Measurements from ENCODE around the gene NCLN. TPM values are rescaled to one million over a fixed set of nuclear protein-coding genes. Genes with fewer than 3 reads are reported as not detected.
"Not testable (repeated sequence)": the region's sequence is repeated elsewhere in the genome, so short reads cannot be mapped to it uniquely, and the experiment has no call there.

Gene NCLN
- polyA plus RNA-seq, 3 donors, result 28.6 to 60.9 (median 34.5) TPM

- no peaks in the 10 kb centered on the region for H3K4me1 Mint-ChIP-seq
- Histone ChIP-seq H3K4me1 (ENCODE audit: control insufficient read depth in 1 of 2, insufficient read depth in 2 of 2, low read length in 2 of 2) (no peaks in the 10 kb centered on the region), H3K4me2 (replicated peaks; ENCODE audit: extremely low read depth, low read length, poor library complexity, severe bottlenecking) (no peak overlapping the region), H3K27ac (ENCODE audit: low read depth in 1 of 2, low read length in 2 of 2) (no peak overlapping the region), H3K36me3 (replicated peaks in 1 of 2; ENCODE audit: control insufficient read depth in 1 of 2, insufficient read depth in 2 of 2, low read length in 2 of 2) (peaks cover 64 to 84% of the 10 kb centered on the region in 2 donors), H3K9ac (ENCODE audit: insufficient read depth, low read length, poor library complexity, severe bottlenecking) (no peak overlapping the region), H2AFZ (ENCODE audit: insufficient read depth, low read depth, low read length, poor library complexity, severe bottlenecking) (no peak overlapping the region), H3K27me3 (ENCODE audit: control insufficient read depth in 2 of 2, insufficient read depth in 2 of 2, low read length in 2 of 2) (no peaks in the 10 kb centered on the region), H3K9me3 (replicated peaks in 1 of 2; ENCODE audit: control insufficient read depth in 1 of 2, insufficient read depth in 1 of 2, low read length in 2 of 2) (no peaks in the 10 kb centered on the region), H3K4me3 (replicated peaks in 1 of 3; ENCODE audit: low read depth in 2 of 3, low read length in 3 of 3) (no peak overlapping the region), H3K79me2 (ENCODE audit: insufficient read depth, low read length) (no peaks in the 10 kb centered on the region), H4K20me1 (ENCODE audit: insufficient read depth, low read length) (no peaks in the 10 kb centered on the region)
- H3K9me3 Mint-ChIP-seq, result no peaks in the 10 kb centered on the region
- no peaks in the 10 kb centered on the region for H3K27me3 Mint-ChIP-seq (ENCODE audit: low read depth in 3 of 3)
- peak overlapping the region in 1 of 7 donors; percentile 73 for H3K27ac Mint-ChIP-seq
- no peak for DNase-seq
- TF ChIP-seq CTCF (IDR thresholded peaks at IDR 0.05), result no peak
- H3K4me3 Mint-ChIP-seq, result no peak overlapping the region
- WGBS (ENCODE audit: insufficient coverage), result 99% methylated on average over 11 of the region's 14 CpGs
- intact Hi-C loops (cut with micrococcal nuclease), result no loop called here
- peaks cover 46 to 80% of the 10 kb centered on the region in 2 donors for H3K36me3 Mint-ChIP-seq
These were observed 16.2 kb downstream of the NCLN start for GRCh38 chr19:3201911-3202310.

- intact Hi-C loops (cut with micrococcal nuclease), result no loop called here
- Histone ChIP-seq H3K4me2 (replicated peaks; ENCODE audit: extremely low read depth, low read length, poor library complexity, severe bottlenecking) (no peak overlapping the region), H4K20me1 (ENCODE audit: insufficient read depth, low read length) (no peaks in the 10 kb centered on the region), H3K27me3 (ENCODE audit: control insufficient read depth in 2 of 2, insufficient read depth in 2 of 2, low read length in 2 of 2) (no peaks in the 10 kb centered on the region), H3K4me3 (replicated peaks in 1 of 3; ENCODE audit: low read depth in 2 of 3, low read length in 3 of 3) (no peak overlapping the region), H3K79me2 (ENCODE audit: insufficient read depth, low read length) (no peaks in the 10 kb centered on the region), H3K36me3 (replicated peaks in 1 of 2; ENCODE audit: control insufficient read depth in 1 of 2, insufficient read depth in 2 of 2, low read length in 2 of 2) (peaks cover 66 to 84% of the 10 kb centered on the region in 2 donors), H3K4me1 (ENCODE audit: control insufficient read depth in 1 of 2, insufficient read depth in 2 of 2, low read length in 2 of 2) (no peaks in the 10 kb centered on the region), H3K9ac (ENCODE audit: insufficient read depth, low read length, poor library complexity, severe bottlenecking) (no peak overlapping the region), H3K27ac (ENCODE audit: low read depth in 1 of 2, low read length in 2 of 2) (no peak overlapping the region), H2AFZ (ENCODE audit: insufficient read depth, low read depth, low read length, poor library complexity, severe bottlenecking) (no peak overlapping the region), H3K9me3 (replicated peaks in 1 of 2; ENCODE audit: control insufficient read depth in 1 of 2, insufficient read depth in 1 of 2, low read length in 2 of 2) (no peaks in the 10 kb centered on the region)
- Mint-ChIP-seq H3K27ac (no peak overlapping the region), H3K4me1 (no peaks in the 10 kb centered on the region), H3K9me3 (no peaks in the 10 kb centered on the region), H3K27me3 (ENCODE audit: low read depth in 3 of 3) (no peaks in the 10 kb centered on the region), H3K4me3 (no peak overlapping the region), H3K36me3 (peaks cover 44 to 80% of the 10 kb centered on the region in 2 donors)
- no peak for DNase-seq
- WGBS (ENCODE audit: insufficient coverage), result 96% methylated on average over 11 of the region's 12 CpGs
- no peak for TF ChIP-seq CTCF (IDR thresholded peaks at IDR 0.05)
These were observed 16.6 kb downstream of the NCLN start for GRCh38 chr19:3202346-3202745.

- intact Hi-C loops (cut with micrococcal nuclease); H3K4me3 Mint-ChIP-seq; H3K79me2 ChIP-seq (ENCODE audit: insufficient read depth, low read length); H3K27me3 ChIP-seq (ENCODE audit: control insufficient read depth in 2 of 2, insufficient read depth in 2 of 2, low read length in 2 of 2); H3K4me1 Mint-ChIP-seq; H4K20me1 ChIP-seq (ENCODE audit: insufficient read depth, low read length); H3K4me1 ChIP-seq (ENCODE audit: control insufficient read depth in 1 of 2, insufficient read depth in 2 of 2, low read length in 2 of 2); H3K27ac Mint-ChIP-seq; H3K27ac ChIP-seq (ENCODE audit: low read depth in 1 of 2, low read length in 2 of 2); H3K9me3 ChIP-seq (replicated peaks in 1 of 2; ENCODE audit: control insufficient read depth in 1 of 2, insufficient read depth in 1 of 2, low read length in 2 of 2); H3K4me2 ChIP-seq (replicated peaks; ENCODE audit: extremely low read depth, low read length, poor library complexity, severe bottlenecking); H3K4me3 ChIP-seq (replicated peaks in 1 of 3; ENCODE audit: low read depth in 2 of 3, low read length in 3 of 3); H2AFZ ChIP-seq (ENCODE audit: insufficient read depth, low read depth, low read length, poor library complexity, severe bottlenecking); H3K9ac ChIP-seq (ENCODE audit: insufficient read depth, low read length, poor library complexity, severe bottlenecking); H3K9me3 Mint-ChIP-seq; DNase-seq; H3K27me3 Mint-ChIP-seq (ENCODE audit: low read depth in 3 of 3): not testable (repeated sequence)
- peaks cover 72 to 88% of the 10 kb centered on the region in 2 donors for H3K36me3 ChIP-seq (replicated peaks in 1 of 2; ENCODE audit: control insufficient read depth in 1 of 2, insufficient read depth in 2 of 2, low read length in 2 of 2)
- H3K36me3 Mint-ChIP-seq, result peaks cover 44 to 81% of the 10 kb centered on the region in 2 donors
- 97% methylated on average over 5 of the region's 7 CpGs for WGBS (ENCODE audit: insufficient coverage)
These were observed 17.2 kb downstream of the NCLN start for GRCh38 chr19:3202895-3203294.

Data from CD14-positive monocyte (primary cell).